CD4-positive, alpha-beta T cell treated with Interleukin-21 for 1 hour (primary cell): ENCODE measurements around the gene AFAP1.

Source experiments
- DNase-seq: peaks from one replicate; pipeline ENCODE4 v3.0.0-alpha.2; 2020

The AFAP1 gene

GRCh38 chr4:7801001-7801400 lies 138.7 kb downstream of the AFAP1 start:
- DNase-seq = no peak

- no peak for DNase-seq
Observed at GRCh38 chr4:7800410-7800809, 139.3 kb downstream of the AFAP1 start.

GRCh38 chr4:7799736-7800135 lies 139.9 kb downstream of the AFAP1 start:
- DNase-seq = no peak

GRCh38 chr4:7799306-7799705 lies 140.4 kb downstream of the AFAP1 start:
- DNase-seq = no peak

- no peak for DNase-seq
Observed at GRCh38 chr4:7798178-7798995, 141.3 kb downstream of the AFAP1 start.

GRCh38 chr4:7797330-7797729 lies 142.3 kb downstream of the AFAP1 start:
- DNase-seq = no peak

- no peak for DNase-seq
Observed at GRCh38 chr4:7795983-7796382, 143.7 kb downstream of the AFAP1 start.

- DNase-seq = no peak
Observed at GRCh38 chr4:7793186-7793585, 146.5 kb downstream of the AFAP1 start.

GRCh38 chr4:7792616-7793015 lies 147.0 kb downstream of the AFAP1 start:
- DNase-seq = no peak

GRCh38 chr4:7790999-7791398 lies 148.7 kb downstream of the AFAP1 start:
- no peak for DNase-seq

- no peak for DNase-seq
Observed at GRCh38 chr4:7790023-7790422, 149.6 kb downstream of the AFAP1 start.

- DNase-seq = no peak
Observed at GRCh38 chr4:7788694-7789425, 150.8 kb downstream of the AFAP1 start.

- DNase-seq = no peak
Observed at GRCh38 chr4:7788193-7788592, 151.5 kb downstream of the AFAP1 start.

- DNase-seq = no peak
Observed at GRCh38 chr4:7787681-7788141, 151.9 kb downstream of the AFAP1 start.

GRCh38 chr4:7787067-7787466 lies 152.6 kb downstream of the AFAP1 start:
- no peak for DNase-seq

GRCh38 chr4:7786517-7786916 lies 153.1 kb downstream of the AFAP1 start:
- DNase-seq = no peak

GRCh38 chr4:7786040-7786439 lies 153.6 kb downstream of the AFAP1 start:
- DNase-seq = no peak

GRCh38 chr4:7785017-7785416 lies 154.6 kb downstream of the AFAP1 start:
- no peak for DNase-seq

- no peak for DNase-seq
Observed at GRCh38 chr4:7784131-7784870, 155.4 kb downstream of the AFAP1 start.

- DNase-seq = no peak
Observed at GRCh38 chr4:7783541-7783940, 156.1 kb downstream of the AFAP1 start.

GRCh38 chr4:7782783-7783182 lies 156.9 kb downstream of the AFAP1 start:
- no peak for DNase-seq

- no peak for DNase-seq
Observed at GRCh38 chr4:7781993-7782392, 157.7 kb downstream of the AFAP1 start.

GRCh38 chr4:7781366-7781765 lies 158.3 kb downstream of the AFAP1 start:
- no peak for DNase-seq
